LNCaP clone FGC (cell line): ENCODE results near the gene LRRC8C.

ENCODE experiments used
- DNase-seq: peaks from one replicate; pipeline ENCODE4 v3.0.0-alpha.2; 2011; ENCODE audit warnings: low read depth
- H3K4me3 ChIP-seq: 2 replicates; pipeline ENCODE4 v1.5.1; 2011; ENCODE audit warnings: mild to moderate bottlenecking, low read depth, low read length, control low read depth
- TF ChIP-seq, protein P1 (sequence below): IDR thresholded peaks from 2 replicates; pipeline ENCODE4 v1.5.1; 2012; ENCODE audit warnings: mild to moderate bottlenecking; ENCODE audit not compliant: control insufficient read depth, insufficient read depth; ENCODE audit errors: extremely low read depth

Gene LRRC8C

DNA sequence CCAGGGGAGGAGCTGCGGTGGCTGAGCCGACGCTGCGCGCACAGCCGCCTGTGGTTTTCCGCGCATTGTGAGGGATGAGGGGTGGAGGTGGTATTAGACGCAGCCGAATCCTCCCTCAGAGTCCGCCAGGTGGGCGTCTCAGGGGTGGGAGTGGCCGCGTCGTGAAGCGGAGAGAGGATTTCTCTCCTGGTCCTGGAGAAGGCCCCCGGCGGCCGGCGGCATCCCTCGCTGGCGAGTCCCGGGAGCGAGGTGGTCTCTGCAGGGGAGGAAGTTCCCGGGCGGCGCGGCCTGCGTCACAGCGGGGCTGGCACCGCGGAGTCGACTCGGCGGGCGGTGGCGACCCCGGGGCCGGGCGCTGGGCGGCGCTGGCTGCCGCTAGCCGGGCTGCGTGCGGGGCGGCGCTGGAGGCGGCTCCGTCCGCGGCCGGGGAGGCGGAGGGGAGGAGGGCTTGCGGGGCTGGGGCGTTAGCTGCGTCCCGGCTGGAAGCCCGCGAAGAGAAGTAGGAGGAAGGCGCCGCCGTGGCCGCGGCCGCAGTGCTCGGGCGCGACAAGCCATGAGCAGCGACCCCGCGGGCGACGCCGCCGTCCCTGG, at the start of gene LRRC8C:
LRRC8C (plus strand) TSS at position 464 of the 591 bp plus-strand sequence. CDS start 53,354 bp downstream, outside the sequence.
- TF ChIP-seq, protein P1, sequence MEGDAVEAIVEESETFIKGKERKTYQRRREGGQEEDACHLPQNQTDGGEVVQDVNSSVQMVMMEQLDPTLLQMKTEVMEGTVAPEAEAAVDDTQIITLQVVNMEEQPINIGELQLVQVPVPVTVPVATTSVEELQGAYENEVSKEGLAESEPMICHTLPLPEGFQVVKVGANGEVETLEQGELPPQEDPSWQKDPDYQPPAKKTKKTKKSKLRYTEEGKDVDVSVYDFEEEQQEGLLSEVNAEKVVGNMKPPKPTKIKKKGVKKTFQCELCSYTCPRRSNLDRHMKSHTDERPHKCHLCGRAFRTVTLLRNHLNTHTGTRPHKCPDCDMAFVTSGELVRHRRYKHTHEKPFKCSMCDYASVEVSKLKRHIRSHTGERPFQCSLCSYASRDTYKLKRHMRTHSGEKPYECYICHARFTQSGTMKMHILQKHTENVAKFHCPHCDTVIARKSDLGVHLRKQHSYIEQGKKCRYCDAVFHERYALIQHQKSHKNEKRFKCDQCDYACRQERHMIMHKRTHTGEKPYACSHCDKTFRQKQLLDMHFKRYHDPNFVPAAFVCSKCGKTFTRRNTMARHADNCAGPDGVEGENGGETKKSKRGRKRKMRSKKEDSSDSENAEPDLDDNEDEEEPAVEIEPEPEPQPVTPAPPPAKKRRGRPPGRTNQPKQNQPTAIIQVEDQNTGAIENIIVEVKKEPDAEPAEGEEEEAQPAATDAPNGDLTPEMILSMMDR = peak; percentile 85
- peak within 1 kb of the TSS; percentile 60 for H3K4me3 ChIP-seq
- DNase-seq = no peak

DNA sequence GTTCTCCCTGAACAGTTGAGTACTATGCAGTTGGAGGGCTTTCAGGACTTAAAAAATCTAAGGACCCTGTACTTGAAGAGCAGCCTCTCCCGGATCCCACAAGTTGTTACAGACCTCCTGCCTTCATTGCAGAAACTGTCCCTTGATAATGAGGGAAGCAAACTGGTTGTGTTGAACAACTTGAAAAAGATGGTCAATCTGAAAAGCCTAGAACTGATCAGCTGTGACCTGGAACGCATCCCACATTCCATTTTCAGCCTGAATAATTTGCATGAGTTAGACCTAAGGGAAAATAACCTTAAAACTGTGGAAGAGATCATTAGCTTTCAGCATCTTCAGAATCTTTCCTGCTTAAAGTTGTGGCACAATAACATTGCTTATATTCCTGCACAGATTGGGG, 48.7 kb upstream of the LRRC8C start:
- TF ChIP-seq, protein P1 = no peak
- no peak overlapping the region for H3K4me3 ChIP-seq
- DNase-seq = no peak

DNA sequence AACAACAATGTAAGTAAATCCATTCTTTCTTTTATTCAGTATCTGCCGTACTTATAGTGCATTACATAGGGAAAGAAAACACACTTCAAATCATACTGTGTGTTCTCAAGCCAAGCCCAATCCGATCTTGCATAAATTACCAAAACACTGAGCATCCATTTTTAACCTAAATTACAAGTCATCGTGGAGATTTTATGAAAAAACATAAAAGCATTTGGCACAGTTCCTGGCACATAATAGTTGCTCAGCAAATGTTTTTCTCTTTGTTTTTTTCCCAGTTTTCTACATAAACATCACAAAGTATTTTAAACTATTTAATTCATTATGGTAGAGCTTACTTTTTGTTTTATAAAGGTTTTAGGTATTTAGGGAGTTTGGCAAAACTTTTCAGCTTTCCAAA, 48.1 kb upstream of the LRRC8C start:
- TF ChIP-seq, protein P1 = no peak
- no peak for DNase-seq
- no peak overlapping the region for H3K4me3 ChIP-seq

DNA sequence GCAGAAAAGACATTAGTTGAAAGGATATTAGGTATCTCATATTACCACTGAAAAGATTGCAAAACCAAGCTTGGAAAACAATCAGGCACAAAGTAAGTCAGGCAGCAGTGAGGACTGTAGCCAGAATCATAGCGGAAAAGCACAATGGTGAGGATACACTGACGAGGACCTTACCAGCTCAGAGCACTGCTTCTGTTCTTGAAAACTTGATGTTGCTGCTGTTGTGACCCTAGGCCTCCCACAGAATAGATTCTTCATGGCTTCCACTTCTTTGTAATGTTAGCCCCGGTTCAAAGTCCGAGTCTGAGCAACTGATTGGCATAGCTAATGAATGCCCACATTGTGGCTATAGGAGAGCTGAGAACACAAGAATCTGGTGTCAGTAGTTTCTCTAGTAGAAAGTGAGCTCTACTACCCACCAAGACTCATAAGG, 45.2 kb upstream of the LRRC8C start:
- no peak overlapping the region for H3K4me3 ChIP-seq
- DNase-seq = no peak
- TF ChIP-seq, protein P1 = no peak

DNA sequence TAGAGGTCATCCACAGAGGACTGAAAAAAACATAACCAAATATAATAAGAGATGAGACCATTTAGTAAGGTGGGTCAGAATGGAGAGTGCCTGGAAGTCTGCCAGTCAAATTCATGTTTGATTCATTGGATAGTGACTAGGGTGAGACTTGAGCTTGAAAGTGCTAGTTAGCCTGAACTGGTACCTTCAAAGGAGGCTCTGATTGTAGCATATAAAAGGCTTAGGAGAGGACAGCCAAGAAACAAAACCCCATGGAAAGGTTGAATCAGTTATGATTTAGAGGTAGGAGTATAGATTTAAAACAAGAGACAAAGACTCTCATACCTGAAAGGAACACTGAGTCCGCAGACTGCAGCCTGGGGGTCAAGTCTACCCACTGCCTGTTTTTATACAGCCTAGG, 44.4 kb upstream of the LRRC8C start:
- no peak overlapping the region for H3K4me3 ChIP-seq
- no peak for DNase-seq
- TF ChIP-seq, protein P1 = no peak

DNA sequence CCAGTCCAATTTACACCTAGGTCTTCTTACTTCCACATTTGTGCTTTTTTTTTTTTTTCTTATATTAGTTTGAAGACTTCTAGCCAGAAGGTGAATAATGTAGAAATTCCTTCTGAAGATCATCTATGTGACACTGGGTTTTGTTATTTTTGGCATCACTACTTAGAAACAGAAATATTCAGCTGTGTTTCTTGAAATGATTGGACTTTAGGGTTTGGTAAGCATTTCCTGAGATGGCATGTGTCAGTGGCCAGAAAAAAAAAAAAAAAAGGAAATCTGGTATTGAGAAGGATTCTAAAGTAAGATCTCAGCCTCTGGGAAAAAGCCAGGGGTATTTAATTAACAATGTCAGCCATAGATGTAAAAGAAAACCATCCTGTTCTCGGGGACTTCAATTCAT, 43.4 kb upstream of the LRRC8C start:
- TF ChIP-seq, protein P1 = no peak
- H3K4me3 ChIP-seq = no peak overlapping the region
- no peak for DNase-seq
